ENCODE measurements around the gene MBNL3.

MBNL3 gene

DNA sequence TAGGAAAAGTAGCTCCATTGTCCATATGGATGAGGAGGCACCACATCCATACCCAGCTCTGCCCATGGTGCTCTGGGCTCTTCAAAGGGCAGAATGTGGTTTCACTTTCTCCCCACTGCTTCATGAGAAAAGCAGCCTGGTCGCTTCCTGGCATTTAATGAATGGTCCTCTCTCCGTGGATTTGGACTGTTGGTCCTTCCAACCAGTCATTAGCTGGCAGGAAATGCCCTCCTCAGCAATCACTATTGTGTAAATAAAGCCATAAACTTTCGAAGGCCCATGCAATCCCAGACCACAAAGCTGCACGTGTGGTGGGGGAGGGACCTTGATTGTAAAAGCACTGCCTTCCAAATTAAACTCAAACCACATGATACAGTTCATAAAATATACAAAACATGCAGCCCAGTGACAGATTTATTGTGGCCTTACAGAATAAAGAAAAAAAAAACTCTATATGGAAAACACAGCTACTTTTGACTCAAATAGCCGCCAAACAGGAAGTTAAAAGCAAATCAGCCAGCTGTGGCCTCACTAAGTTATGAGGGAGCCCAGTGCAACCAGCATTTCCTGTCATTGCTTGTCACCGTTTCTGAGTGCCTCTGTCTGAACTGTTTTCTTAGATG, 8.1 kb downstream of the MBNL3 start:
- Histone ChIP-seq H3K27me3 (ENCODE audit: control insufficient read depth in 1 of 2, insufficient read depth in 2 of 2, low read length in 2 of 2) (no peaks in the 10 kb centered on the region), H3K9ac (ENCODE audit: low read length in 2 of 2) (no peak overlapping the region), H3K9me3 (ENCODE audit: control insufficient read depth in 2 of 2, low read length in 2 of 2) (no peaks in the 10 kb centered on the region), H3K4me3 (ENCODE audit: low read length in 2 of 2) (peak overlapping the region; percentile 27 to 57), H3K27ac (ENCODE audit: low read length) (no peak overlapping the region), H3K36me3 (ENCODE audit: control insufficient read depth in 2 of 2, insufficient read depth in 2 of 2, low read length in 2 of 2) (no peaks in the 10 kb centered on the region), H3K4me1 (ENCODE audit: control insufficient read depth, insufficient read depth, low read length) (no peaks in the 10 kb centered on the region)

DNA sequence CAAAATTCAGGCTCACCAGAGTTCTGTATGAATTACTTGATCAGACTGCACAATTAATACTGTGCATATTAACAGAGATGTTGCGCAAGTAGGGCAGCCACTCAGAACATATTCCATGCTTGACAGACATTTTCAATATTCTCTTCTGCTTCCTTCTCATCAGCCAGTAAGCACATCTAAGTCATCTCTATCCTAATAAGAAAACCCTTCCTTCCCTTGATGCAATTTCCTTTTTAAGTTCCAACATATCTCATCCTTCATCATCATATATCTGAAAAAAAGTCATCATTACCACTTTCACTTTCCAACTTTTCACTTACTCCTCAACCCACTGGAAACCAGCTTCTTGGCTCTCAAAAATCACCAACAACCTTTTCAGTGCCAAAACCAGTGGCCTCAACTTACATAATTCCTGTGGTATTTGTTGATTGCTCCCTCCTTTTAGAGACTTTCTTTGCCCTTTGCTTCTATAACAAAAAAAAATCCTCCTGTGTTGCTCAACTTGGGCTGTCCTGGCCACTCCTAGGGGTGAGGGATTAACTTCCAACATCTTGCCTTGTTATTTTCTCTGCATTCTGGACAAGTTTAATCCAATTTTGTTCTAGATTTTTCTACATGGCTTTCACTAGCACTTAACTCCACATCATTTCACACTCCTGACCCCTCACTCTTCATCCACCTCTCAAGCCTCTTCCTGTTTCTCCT, 14.1 kb downstream of the MBNL3 start:
- Histone ChIP-seq H3K9ac (ENCODE audit: low read length in 2 of 2) (no peak overlapping the region), H3K27ac (ENCODE audit: low read length) (no peak overlapping the region), H3K9me3 (ENCODE audit: control insufficient read depth in 2 of 2, low read length in 2 of 2) (no peaks in the 10 kb centered on the region), H3K36me3 (ENCODE audit: control insufficient read depth in 2 of 2, insufficient read depth in 2 of 2, low read length in 2 of 2) (no peaks in the 10 kb centered on the region), H3K27me3 (ENCODE audit: control insufficient read depth in 1 of 2, insufficient read depth in 2 of 2, low read length in 2 of 2) (no peaks in the 10 kb centered on the region), H3K4me3 (ENCODE audit: low read length in 2 of 2) (no peak overlapping the region), H3K4me1 (ENCODE audit: control insufficient read depth, insufficient read depth, low read length) (no peaks in the 10 kb centered on the region)

DNA sequence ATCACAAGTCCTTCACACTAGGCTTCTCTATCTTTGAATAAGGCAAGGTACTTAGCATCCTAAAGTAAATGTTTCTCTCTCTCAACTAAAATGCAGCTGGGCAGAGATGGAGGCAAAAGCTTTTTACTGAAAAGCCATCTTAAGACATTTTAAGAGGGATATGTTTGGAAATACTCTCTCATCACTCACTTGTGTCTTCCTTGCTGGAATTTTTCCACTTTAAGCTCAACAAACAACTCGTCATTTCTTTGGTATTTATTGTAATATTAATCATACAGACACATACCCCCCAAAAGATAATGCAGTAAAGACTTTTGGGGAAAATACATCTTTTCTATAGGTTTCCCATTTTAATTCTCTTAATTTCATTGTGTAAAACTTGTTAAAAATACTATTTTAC, 16.4 kb downstream of the MBNL3 start:
- no peak overlapping the region for H3K27ac ChIP-seq (ENCODE audit: low read length)
- H3K9ac ChIP-seq (ENCODE audit: low read length in 2 of 2): no peak overlapping the region
- no peaks in the 10 kb centered on the region for H3K36me3 ChIP-seq (ENCODE audit: control insufficient read depth in 2 of 2, insufficient read depth in 2 of 2, low read length in 2 of 2)
- H3K27me3 ChIP-seq (ENCODE audit: control insufficient read depth in 1 of 2, insufficient read depth in 2 of 2, low read length in 2 of 2): no peaks in the 10 kb centered on the region
- no peaks in the 10 kb centered on the region for H3K9me3 ChIP-seq (ENCODE audit: control insufficient read depth in 2 of 2, low read length in 2 of 2)
- H3K4me3 ChIP-seq (ENCODE audit: low read length in 2 of 2): no peak overlapping the region
- H3K4me1 ChIP-seq (ENCODE audit: control insufficient read depth, insufficient read depth, low read length): no peaks in the 10 kb centered on the region

DNA sequence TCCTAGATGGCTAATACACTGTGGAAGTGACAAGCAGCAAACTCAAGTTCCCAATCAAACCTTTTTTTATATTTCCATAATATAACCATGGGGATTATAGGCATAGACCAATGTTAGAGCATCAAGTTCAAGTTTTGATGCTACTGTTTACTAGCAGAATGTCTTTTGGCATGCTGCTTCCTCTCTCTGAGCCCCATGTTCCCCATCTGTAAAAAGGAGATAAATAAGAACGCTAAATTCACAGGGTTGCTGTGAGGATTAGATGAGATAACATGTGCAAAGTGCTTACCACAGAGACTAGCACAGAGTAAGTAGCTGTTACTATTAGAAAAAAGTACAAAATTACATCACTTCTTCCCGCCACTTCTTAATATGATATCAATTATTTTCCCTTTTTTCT, 18.0 kb downstream of the MBNL3 start:
- H3K9me3 ChIP-seq (ENCODE audit: control insufficient read depth in 2 of 2, low read length in 2 of 2): no peaks in the 10 kb centered on the region
- no peaks in the 10 kb centered on the region for H3K36me3 ChIP-seq (ENCODE audit: control insufficient read depth in 2 of 2, insufficient read depth in 2 of 2, low read length in 2 of 2)

DNA sequence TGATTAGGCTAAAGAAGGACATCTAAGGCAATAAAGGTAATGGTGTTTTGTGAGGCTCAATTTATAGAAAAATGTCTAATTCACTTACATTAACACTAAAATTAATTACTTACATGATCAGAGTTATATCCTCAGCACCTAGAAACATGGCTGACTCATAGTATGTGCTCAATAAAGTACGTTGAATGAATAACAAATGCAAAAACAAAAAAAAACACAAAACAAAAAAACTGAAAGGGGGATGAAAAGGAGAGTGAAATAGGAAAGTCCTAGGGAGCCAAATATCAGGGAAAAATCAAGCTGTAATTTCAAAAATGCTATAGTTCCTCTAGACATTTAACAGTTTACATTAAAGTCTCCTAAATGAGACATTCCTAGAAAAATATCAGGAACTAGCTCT, 18.7 kb downstream of the MBNL3 start:
- no peaks in the 10 kb centered on the region for H3K36me3 ChIP-seq (ENCODE audit: control insufficient read depth in 2 of 2, insufficient read depth in 2 of 2, low read length in 2 of 2)
- H3K4me3 ChIP-seq (ENCODE audit: low read length in 2 of 2): no peak overlapping the region
- no peaks in the 10 kb centered on the region for H3K9me3 ChIP-seq (ENCODE audit: control insufficient read depth in 2 of 2, low read length in 2 of 2)
- no peak overlapping the region for H3K27ac ChIP-seq (ENCODE audit: low read length)
- H3K4me1 ChIP-seq (ENCODE audit: control insufficient read depth, insufficient read depth, low read length): no peaks in the 10 kb centered on the region
- no peaks in the 10 kb centered on the region for H3K27me3 ChIP-seq (ENCODE audit: control insufficient read depth in 1 of 2, insufficient read depth in 2 of 2, low read length in 2 of 2)
- no peak overlapping the region for H3K9ac ChIP-seq (ENCODE audit: low read length in 2 of 2)

More for the DNA sequence above, 18.0 kb downstream of the MBNL3 start:
- Histone ChIP-seq H3K27me3 (ENCODE audit: control insufficient read depth in 1 of 2, insufficient read depth in 2 of 2, low read length in 2 of 2) (no peaks in the 10 kb centered on the region), H3K4me1 (ENCODE audit: control insufficient read depth, insufficient read depth, low read length) (no peaks in the 10 kb centered on the region), H3K4me3 (ENCODE audit: low read length in 2 of 2) (no peak overlapping the region), H3K27ac (ENCODE audit: low read length) (no peak overlapping the region), H3K9ac (ENCODE audit: low read length in 2 of 2) (no peak overlapping the region)

DNA sequence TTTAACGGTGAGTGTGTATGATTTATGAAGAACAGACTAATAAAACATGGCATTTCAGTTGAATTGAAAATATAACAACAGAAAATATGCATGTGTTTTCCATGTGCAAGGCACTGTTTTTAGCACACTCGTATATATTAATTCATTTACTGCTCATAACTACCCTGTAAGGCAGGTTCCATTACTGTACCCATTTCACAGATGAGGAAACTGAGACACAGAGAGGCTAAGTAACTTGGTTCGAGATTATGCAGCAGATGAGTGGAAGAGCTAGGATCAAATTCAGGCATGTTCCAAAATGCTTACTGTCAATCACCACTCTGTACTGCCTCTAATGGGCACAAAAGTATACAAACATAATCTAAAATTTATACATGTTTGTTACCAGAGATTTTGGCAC, 20.4 kb downstream of the MBNL3 start:
- Histone ChIP-seq H3K4me3 (ENCODE audit: low read length in 2 of 2) (no peak overlapping the region), H3K36me3 (ENCODE audit: control insufficient read depth in 2 of 2, insufficient read depth in 2 of 2, low read length in 2 of 2) (no peaks in the 10 kb centered on the region), H3K27me3 (ENCODE audit: control insufficient read depth in 1 of 2, insufficient read depth in 2 of 2, low read length in 2 of 2) (no peaks in the 10 kb centered on the region), H3K4me1 (ENCODE audit: control insufficient read depth, insufficient read depth, low read length) (no peaks in the 10 kb centered on the region), H3K27ac (ENCODE audit: low read length) (no peak overlapping the region), H3K9ac (ENCODE audit: low read length in 2 of 2) (no peak overlapping the region), H3K9me3 (ENCODE audit: control insufficient read depth in 2 of 2, low read length in 2 of 2) (no peaks in the 10 kb centered on the region)

DNA sequence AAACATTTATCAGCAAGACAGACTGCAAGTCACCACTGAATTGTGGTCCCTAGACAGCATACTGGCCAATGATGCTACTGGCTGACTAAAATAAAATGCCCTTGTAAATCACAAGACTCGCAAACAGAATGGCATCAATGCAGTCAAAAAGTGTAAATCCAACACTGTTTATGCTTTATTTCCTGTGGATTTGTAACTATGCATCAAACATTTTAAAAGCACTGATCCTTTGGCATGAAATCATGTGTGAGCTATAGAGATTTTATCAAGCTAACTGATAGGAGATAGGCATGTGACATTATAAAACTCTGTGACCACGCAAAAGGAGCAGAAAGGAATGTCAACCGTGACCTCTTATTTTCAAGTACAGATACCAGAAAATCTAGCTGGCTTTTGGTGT, 20.8 kb downstream of the MBNL3 start:
- Histone ChIP-seq H3K4me3 (ENCODE audit: low read length in 2 of 2) (no peak overlapping the region), H3K27ac (ENCODE audit: low read length) (no peak overlapping the region), H3K27me3 (ENCODE audit: control insufficient read depth in 1 of 2, insufficient read depth in 2 of 2, low read length in 2 of 2) (no peaks in the 10 kb centered on the region), H3K36me3 (ENCODE audit: control insufficient read depth in 2 of 2, insufficient read depth in 2 of 2, low read length in 2 of 2) (no peaks in the 10 kb centered on the region), H3K4me1 (ENCODE audit: control insufficient read depth, insufficient read depth, low read length) (no peaks in the 10 kb centered on the region), H3K9ac (ENCODE audit: low read length in 2 of 2) (no peak overlapping the region), H3K9me3 (ENCODE audit: control insufficient read depth in 2 of 2, low read length in 2 of 2) (no peaks in the 10 kb centered on the region)

DNA sequence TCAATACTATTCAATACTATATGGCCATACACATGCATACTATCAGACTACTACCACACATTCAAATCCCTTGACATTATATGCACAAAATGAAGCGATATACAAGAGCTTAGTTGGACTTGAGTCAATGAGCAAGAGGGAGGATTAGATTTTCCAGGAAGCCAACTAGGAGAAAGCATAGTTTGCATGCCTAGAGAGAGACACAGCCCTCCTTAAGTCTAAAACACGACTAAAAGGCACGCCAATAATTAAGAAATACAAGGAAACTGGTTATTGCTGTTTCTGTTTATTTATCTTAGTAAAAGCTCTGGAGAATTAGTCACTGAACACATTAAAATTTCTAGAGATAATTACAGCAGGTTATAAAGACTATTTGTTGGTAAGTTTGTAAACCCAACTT, 21.8 kb downstream of the MBNL3 start:
- no peaks in the 10 kb centered on the region for H3K27me3 ChIP-seq (ENCODE audit: control insufficient read depth in 1 of 2, insufficient read depth in 2 of 2, low read length in 2 of 2)
- no peaks in the 10 kb centered on the region for H3K9me3 ChIP-seq (ENCODE audit: control insufficient read depth in 2 of 2, low read length in 2 of 2)
- no peak overlapping the region for H3K4me3 ChIP-seq (ENCODE audit: low read length in 2 of 2)
- no peak overlapping the region for H3K9ac ChIP-seq (ENCODE audit: low read length in 2 of 2)
- H3K4me1 ChIP-seq (ENCODE audit: control insufficient read depth, insufficient read depth, low read length): no peaks in the 10 kb centered on the region
- H3K27ac ChIP-seq (ENCODE audit: low read length): no peak overlapping the region
- H3K36me3 ChIP-seq (ENCODE audit: control insufficient read depth in 2 of 2, insufficient read depth in 2 of 2, low read length in 2 of 2): no peaks in the 10 kb centered on the region

DNA sequence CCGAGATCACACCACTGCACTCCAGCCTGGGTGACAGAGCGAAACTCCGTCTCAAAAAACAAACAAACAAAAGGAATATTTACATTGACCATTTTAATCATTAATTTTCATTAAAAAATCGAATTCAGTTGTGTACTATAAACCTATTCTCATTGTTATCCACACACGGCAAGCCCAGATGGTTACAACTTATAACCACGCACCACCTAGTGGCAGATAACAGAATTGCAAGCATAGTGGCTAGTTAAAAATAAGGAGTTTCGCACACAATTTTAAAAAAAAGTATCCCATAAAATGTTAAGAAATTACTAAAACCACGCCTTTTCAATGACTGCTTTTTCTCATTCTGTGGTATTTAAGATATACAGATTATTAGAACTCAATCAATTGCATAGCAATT, 25.4 kb downstream of the MBNL3 start:
- Histone ChIP-seq H3K27me3 (ENCODE audit: control insufficient read depth in 1 of 2, insufficient read depth in 2 of 2, low read length in 2 of 2) (no peaks in the 10 kb centered on the region), H3K4me3 (ENCODE audit: low read length in 2 of 2) (no peak overlapping the region), H3K4me1 (ENCODE audit: control insufficient read depth, insufficient read depth, low read length) (no peaks in the 10 kb centered on the region), H3K9me3 (ENCODE audit: control insufficient read depth in 2 of 2, low read length in 2 of 2) (no peaks in the 10 kb centered on the region), H3K36me3 (ENCODE audit: control insufficient read depth in 2 of 2, insufficient read depth in 2 of 2, low read length in 2 of 2) (no peaks in the 10 kb centered on the region), H3K9ac (ENCODE audit: low read length in 2 of 2) (no peak overlapping the region), H3K27ac (ENCODE audit: low read length) (no peak overlapping the region)

DNA sequence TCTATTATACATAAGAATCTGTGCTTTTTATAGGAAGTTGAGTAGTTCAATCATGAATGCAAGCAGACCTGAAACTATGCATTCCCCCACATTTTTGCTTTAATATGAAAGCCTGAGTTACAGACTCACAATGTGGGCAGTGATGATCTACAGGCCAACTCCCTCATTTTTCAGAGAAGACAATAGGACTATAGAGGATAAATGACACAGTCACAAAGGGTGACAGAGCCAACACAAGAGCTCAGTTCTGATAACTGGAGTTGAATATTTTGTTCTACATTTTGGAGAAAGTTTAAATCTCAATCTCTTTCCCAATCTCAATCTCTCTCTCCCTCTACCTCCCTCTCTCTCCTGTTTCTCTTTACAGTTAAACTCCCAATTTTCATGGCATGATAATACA, 27.0 kb downstream of the MBNL3 start:
- no peaks in the 10 kb centered on the region for H3K4me1 ChIP-seq (ENCODE audit: control insufficient read depth, insufficient read depth, low read length)
- H3K36me3 ChIP-seq (ENCODE audit: control insufficient read depth in 2 of 2, insufficient read depth in 2 of 2, low read length in 2 of 2): no peaks in the 10 kb centered on the region
- H3K4me3 ChIP-seq (ENCODE audit: low read length in 2 of 2): no peak overlapping the region
- H3K9ac ChIP-seq (ENCODE audit: low read length in 2 of 2): no peak overlapping the region
- H3K27me3 ChIP-seq (ENCODE audit: control insufficient read depth in 1 of 2, insufficient read depth in 2 of 2, low read length in 2 of 2): no peaks in the 10 kb centered on the region
- no peak overlapping the region for H3K27ac ChIP-seq (ENCODE audit: low read length)
- H3K9me3 ChIP-seq (ENCODE audit: control insufficient read depth in 2 of 2, low read length in 2 of 2): no peaks in the 10 kb centered on the region

DNA sequence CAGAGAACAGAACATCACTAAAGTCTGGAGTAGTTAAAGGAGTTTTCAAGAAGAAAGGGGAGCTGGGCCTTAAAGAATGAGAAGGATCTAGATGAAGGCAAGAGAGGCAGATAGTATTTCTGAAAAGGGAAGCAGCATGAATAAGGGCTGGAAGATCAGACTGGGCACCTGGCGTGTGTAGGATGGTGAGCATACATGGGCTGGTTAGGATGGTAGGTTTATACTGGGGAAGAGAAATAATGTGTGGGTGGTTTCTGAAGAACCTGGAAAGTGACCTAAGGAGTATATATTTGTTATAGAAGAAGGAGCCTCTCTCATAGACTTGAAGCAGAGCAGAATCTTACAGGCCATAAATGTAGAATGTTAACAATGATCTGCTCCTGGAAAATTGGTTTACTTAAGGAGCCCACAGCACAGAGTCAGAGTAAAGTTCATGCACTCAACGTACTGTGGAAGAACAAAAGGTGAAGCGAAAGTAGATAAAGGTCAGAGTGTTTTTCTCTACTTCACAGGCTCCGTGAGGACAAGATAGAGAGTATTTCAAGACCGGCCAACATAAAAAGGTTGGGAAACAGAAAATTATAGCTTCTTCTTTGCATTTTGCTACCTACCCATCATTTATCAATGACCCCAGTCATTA, 35.8 kb downstream of the MBNL3 start:
- H3K36me3 ChIP-seq (ENCODE audit: control insufficient read depth in 2 of 2, insufficient read depth in 2 of 2, low read length in 2 of 2): no peaks in the 10 kb centered on the region
- no peak overlapping the region for H3K27ac ChIP-seq (ENCODE audit: low read length)
- no peak overlapping the region for H3K4me3 ChIP-seq (ENCODE audit: low read length in 2 of 2)
- H3K27me3 ChIP-seq (ENCODE audit: control insufficient read depth in 1 of 2, insufficient read depth in 2 of 2, low read length in 2 of 2): no peaks in the 10 kb centered on the region
- H3K9ac ChIP-seq (ENCODE audit: low read length in 2 of 2): no peak overlapping the region
- H3K4me1 ChIP-seq (ENCODE audit: control insufficient read depth, insufficient read depth, low read length): no peaks in the 10 kb centered on the region
- no peaks in the 10 kb centered on the region for H3K9me3 ChIP-seq (ENCODE audit: control insufficient read depth in 2 of 2, low read length in 2 of 2)
